ENCODE measurements around the gene SAPCD2. TPM values are rescaled to one million over a fixed set of nuclear protein-coding genes. Genes with fewer than 3 reads are reported as not detected.
"Not testable (repeated sequence)": the region's sequence is repeated elsewhere in the genome, so short reads cannot be mapped to it uniquely, and the experiment has no call there.

Gene SAPCD2
- total RNA-seq, 2 donors from 2014 or later: 20.8 to 24.9 TPM

GRCh38 chr9:137034709-137035506, 35.4 kb downstream of the SAPCD2 start:
- Mint-ChIP-seq H3K27ac (no peak overlapping the region), H3K27me3 (ENCODE audit: insufficient read depth) (peaks cover 4% of the 10 kb centered on the region), H3K4me3 (no peak overlapping the region), H3K36me3 (ENCODE audit: low read depth) (peaks cover 12% of the 10 kb centered on the region), H3K9me3 (no peaks in the 10 kb centered on the region), H3K4me1 (no peaks in the 10 kb centered on the region)
- Histone ChIP-seq H3K9me3 (ENCODE audit: control insufficient read depth, low read length) (no peaks in the 10 kb centered on the region), H3K4me1 (ENCODE audit: control insufficient read depth, insufficient read depth, low read length) (no peaks in the 10 kb centered on the region), H3K27ac (ENCODE audit: low read depth, low read length) (no peak overlapping the region), H3K27me3 (ENCODE audit: control insufficient read depth, insufficient read depth, low read length, poor library complexity, severe bottlenecking) (peaks cover 3% of the 10 kb centered on the region), H3K9ac (ENCODE audit: extremely low read depth, low read length, poor library complexity, severe bottlenecking) (no peak overlapping the region), H3K4me3 (ENCODE audit: low read length) (no peak overlapping the region), H3K36me3 (ENCODE audit: control insufficient read depth, insufficient read depth, low read length) (peaks cover 10% of the 10 kb centered on the region)
- TF ChIP-seq, protein P1, sequence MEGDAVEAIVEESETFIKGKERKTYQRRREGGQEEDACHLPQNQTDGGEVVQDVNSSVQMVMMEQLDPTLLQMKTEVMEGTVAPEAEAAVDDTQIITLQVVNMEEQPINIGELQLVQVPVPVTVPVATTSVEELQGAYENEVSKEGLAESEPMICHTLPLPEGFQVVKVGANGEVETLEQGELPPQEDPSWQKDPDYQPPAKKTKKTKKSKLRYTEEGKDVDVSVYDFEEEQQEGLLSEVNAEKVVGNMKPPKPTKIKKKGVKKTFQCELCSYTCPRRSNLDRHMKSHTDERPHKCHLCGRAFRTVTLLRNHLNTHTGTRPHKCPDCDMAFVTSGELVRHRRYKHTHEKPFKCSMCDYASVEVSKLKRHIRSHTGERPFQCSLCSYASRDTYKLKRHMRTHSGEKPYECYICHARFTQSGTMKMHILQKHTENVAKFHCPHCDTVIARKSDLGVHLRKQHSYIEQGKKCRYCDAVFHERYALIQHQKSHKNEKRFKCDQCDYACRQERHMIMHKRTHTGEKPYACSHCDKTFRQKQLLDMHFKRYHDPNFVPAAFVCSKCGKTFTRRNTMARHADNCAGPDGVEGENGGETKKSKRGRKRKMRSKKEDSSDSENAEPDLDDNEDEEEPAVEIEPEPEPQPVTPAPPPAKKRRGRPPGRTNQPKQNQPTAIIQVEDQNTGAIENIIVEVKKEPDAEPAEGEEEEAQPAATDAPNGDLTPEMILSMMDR (conservative IDR thresholded peaks at IDR 0.05): peak; percentile 88
- DNase-seq: peak; percentile 95
- 43 to 46% methylated on average over 9 to 24 of the region's 24 CpGs for WGBS, 2 experiments (ENCODE audit: insufficient coverage in 1 of 2, insufficient read length in 1 of 2)

- peaks cover 4% of the 10 kb centered on the region for H3K27me3 ChIP-seq (ENCODE audit: control insufficient read depth, insufficient read depth, low read length, poor library complexity, severe bottlenecking)
- no peak overlapping the region for H3K9ac ChIP-seq (ENCODE audit: extremely low read depth, low read length, poor library complexity, severe bottlenecking)
- no peak for DNase-seq
- no peaks in the 10 kb centered on the region for H3K9me3 ChIP-seq (ENCODE audit: control insufficient read depth, low read length)
- Mint-ChIP-seq H3K36me3 (ENCODE audit: low read depth) (peaks cover 11% of the 10 kb centered on the region), H3K27ac (no peak overlapping the region), H3K4me1 (no peaks in the 10 kb centered on the region), H3K4me3 (no peak overlapping the region), H3K9me3 (no peaks in the 10 kb centered on the region), H3K27me3 (ENCODE audit: insufficient read depth) (peaks cover 6% of the 10 kb centered on the region)
- peaks cover 7% of the 10 kb centered on the region for H3K36me3 ChIP-seq (ENCODE audit: control insufficient read depth, insufficient read depth, low read length)
- H3K4me1 ChIP-seq (ENCODE audit: control insufficient read depth, insufficient read depth, low read length): no peaks in the 10 kb centered on the region
- WGBS, 2 experiments (ENCODE audit: insufficient coverage in 1 of 2, insufficient read length in 1 of 2): 80 to 85% methylated on average over 2 to 13 of the region's 15 CpGs
- H3K4me3 ChIP-seq (ENCODE audit: low read length): no peak overlapping the region
- TF ChIP-seq, protein P1 (conservative IDR thresholded peaks at IDR 0.05): no peak
- H3K27ac ChIP-seq (ENCODE audit: low read depth, low read length): no peak overlapping the region
Observed at GRCh38 chr9:137034039-137034708, 36.2 kb downstream of the SAPCD2 start.

DNA sequence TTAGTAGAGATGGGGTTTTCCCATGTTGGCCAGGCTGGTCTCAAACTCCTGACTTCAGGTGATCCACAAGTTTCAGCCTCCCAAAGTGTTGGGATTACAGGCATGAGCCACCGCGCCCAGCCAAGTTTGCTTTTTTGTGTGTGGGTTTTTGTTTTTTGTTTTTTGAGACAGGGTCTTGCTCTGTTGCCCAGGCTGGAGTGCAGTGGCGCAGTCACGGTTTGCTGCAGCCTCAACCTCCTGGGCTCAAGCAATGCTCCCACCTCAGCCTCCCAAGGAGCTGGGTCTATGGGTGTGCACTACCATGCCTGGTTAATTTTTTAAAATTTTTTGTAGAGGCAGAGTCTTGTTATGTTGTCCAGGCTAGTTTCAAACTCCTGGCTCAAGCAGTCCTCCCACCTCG, 36.9 kb downstream of the SAPCD2 start:
- not testable (repeated sequence) for H3K36me3 ChIP-seq (ENCODE audit: control insufficient read depth, insufficient read depth, low read length); H3K4me1 ChIP-seq (ENCODE audit: control insufficient read depth, insufficient read depth, low read length); H3K4me3 ChIP-seq (ENCODE audit: low read length); H3K4me3 Mint-ChIP-seq; H3K9me3 ChIP-seq (ENCODE audit: control insufficient read depth, low read length); H3K36me3 Mint-ChIP-seq (ENCODE audit: low read depth); H3K9ac ChIP-seq (ENCODE audit: extremely low read depth, low read length, poor library complexity, severe bottlenecking); H3K27me3 Mint-ChIP-seq (ENCODE audit: insufficient read depth); H3K27ac ChIP-seq (ENCODE audit: low read depth, low read length); H3K9me3 Mint-ChIP-seq; DNase-seq; H3K27ac Mint-ChIP-seq; H3K4me1 Mint-ChIP-seq
- H3K27me3 ChIP-seq (ENCODE audit: control insufficient read depth, insufficient read depth, low read length, poor library complexity, severe bottlenecking): peaks cover 11% of the 10 kb centered on the region
- WGBS, 2 experiments (ENCODE audit: insufficient coverage in 1 of 2, insufficient read length in 1 of 2): 92 to 95% methylated on average over 3 to 5 of the region's 5 CpGs

Measured in endodermal cell (in vitro differentiated cells).